GM03348 (cell line): ENCODE results near the gene RPS29.
A peak's percentile ranks its signal among the peaks of the same experiment; 100 is the strongest.
"Not testable (repeated sequence)": the region's sequence is repeated elsewhere in the genome, so short reads cannot be mapped to it uniquely, and the experiment has no call there.

Source experiments
- DNase-seq: peaks from one replicate; pipeline ENCODE4 v3.0.0; 2012; ENCODE audit warnings: low spot score

Gene RPS29

DNA sequence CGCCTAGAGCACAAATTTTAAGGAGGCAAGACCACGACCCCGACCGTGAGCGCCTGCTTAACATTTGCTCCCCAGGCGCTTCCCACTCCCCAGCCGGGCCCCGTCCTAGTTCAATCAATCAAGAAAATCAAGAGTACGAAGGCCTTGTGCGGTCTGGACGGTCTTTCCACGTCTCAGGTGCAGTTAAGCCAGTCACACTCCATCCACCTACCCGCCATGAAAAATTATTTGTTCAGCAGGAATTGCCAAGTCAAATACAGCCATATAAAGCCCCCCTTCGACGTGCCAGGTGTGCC lies 12.0 kb upstream of the RPS29 start:
- peak; percentile 12 for DNase-seq

- peak; percentile 16 for DNase-seq
Measured at GRCh38 chr14:49594347-49595091, 8.3 kb upstream of the RPS29 start.

DNA sequence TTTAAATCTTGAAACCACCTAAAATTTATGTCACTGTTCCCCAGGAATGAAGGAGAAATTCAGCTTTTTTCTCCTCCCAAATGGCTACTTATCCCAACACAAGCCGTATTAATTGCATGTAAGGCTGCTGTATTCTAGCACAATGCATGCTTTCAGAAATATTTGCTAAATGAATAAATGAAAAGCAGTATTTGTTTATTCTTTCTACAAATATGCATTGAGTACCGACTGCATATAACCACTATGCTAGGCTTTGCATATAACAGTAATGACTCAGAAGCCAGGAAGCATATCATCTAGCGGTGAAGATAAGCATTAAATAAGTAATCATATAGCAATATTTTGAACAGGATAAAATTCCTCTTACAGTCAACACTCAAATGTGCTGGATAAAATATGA lies 6.8 kb upstream of the RPS29 start:
- no peak for DNase-seq

GRCh38 chr14:49589387-49589786 lies 3.2 kb upstream of the RPS29 start:
- no peak for DNase-seq

GRCh38 chr14:49586673-49587460 lies 687 bp upstream of the RPS29 start:
- peak; percentile 65 for DNase-seq

DNA sequence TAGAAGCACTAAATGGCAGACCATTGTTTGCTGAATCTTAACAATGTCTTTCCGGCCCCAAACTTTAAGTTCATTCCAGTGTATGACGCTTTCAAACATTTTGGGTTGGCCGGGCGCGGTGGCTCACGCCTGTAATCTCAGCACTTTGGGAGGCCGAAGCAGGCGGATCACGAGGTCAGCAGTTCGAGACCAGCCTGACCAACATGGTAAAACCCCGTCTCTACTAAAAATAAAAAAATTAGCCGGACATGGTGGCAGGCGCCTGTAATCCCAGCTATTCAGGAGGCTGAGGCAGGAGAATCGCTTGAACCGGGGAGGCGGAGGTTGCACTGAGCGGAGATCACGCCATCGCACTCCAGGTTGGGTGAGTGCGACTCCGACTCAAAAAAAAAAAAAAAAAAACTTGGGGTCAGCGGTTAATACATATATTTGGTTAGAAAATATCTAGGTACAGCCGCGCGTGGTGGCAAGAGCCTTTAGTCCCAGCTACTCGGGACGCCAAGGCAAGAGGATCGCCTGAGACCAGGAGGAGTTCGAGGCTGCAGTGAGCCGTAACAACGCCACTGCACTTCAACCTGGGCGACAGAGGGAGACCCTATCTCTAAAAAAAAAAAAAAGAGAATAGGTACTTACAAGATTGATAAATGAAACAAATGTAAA lies 1.1 kb downstream of the RPS29 start:
- not testable (repeated sequence) for DNase-seq

- DNase-seq = no peak
Measured at GRCh38 chr14:49584058-49584457, 2.1 kb downstream of the RPS29 start.

DNA sequence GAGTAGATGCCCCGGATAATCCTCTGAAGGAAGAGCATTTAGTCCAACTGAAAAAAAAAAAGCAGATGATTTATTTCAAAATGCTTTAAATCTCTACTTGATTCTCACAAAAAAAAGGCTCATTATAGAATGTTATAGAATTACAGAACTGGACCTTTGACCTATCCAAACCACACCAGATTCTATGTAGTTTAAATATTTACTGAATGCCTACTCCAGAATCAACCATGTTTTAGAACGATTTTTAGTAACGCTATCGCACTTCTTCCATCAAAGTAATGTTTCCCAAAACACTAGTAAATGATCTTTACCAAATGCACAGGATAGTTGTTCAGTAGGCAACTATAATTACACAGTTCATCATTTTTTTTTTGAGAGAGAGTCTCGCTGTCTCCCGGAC lies 2.6 kb downstream of the RPS29 start:
- DNase-seq = no peak

- no peak for DNase-seq
Measured at GRCh38 chr14:49582113-49582977, 3.8 kb downstream of the RPS29 start.

- no peak for DNase-seq
Measured at GRCh38 chr14:49581209-49582112, 4.7 kb downstream of the RPS29 start.

DNA sequence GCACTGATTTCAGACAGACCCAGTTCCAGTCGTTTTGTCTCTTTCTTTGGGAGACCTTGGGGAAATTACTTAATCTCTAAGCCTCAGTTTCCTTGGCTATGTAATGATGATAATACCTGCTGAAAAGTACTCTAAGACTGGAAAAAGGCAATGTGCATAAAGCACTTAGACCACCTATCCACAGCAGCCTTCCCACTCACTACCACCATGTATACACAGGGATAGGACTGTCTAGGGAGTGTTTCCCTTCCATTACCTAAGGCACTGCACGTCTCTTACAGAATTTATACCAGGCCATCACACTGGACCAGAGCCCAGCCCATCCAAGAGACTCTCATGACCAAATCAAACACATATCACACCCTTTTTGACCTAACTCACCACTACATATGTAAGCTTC lies 6.3 kb downstream of the RPS29 start:
- no peak for DNase-seq

DNA sequence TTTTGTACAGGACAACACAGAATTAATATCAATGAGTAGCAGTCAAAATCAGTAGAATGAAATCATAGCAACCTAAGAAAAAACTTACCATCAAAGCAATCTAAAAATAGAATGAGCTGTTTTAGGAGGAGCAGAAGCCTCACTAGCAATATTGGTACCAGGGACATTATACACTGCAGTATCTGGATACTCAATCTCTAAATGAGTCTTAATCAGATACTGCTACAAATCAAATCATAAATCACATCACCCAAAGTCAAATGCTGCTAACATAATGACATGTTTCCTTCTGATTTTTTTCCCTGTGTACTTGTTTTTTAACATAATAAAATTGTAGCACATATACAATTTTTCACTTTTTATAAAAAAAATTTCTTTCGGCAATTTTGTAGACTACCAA lies 8.0 kb downstream of the RPS29 start:
- DNase-seq = no peak

DNA sequence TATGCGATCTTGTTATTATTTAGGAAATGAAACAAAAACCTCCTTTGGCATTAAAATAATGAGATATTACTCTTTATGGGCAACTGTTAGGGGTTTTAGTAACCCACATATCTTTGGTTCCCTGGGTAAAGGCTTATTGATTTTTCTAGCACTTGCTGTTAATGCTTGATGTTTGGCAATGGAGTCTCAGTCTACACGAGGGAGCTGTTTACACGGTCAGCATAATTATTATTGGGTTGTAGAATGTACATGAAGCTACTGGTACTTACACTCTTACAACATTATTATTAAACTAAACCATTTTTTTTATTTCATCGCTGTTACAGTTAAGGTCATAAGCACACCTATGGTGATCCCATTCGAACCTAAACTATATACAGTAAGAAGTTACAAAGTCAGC lies 12.1 kb downstream of the RPS29 start:
- no peak for DNase-seq

DNA sequence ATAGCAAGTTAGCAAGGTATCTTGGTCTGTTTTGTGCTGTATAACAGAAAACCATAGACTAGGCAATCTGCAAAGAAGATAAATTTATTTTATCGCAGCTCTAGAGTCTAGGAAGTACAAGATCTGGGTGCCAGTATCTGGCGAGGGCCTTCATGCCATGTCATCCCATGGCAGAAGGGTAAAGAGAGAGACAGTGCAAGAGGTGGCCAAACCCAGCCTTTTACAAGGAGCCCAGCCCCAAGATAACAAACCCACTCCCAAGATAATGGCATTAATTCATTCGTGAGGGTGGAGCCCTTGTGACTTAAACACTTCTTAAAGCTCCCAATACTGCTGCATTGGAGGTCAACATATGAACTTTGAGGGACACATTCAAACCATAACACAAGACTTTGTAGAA lies 16.9 kb downstream of the RPS29 start:
- no peak for DNase-seq

DNA sequence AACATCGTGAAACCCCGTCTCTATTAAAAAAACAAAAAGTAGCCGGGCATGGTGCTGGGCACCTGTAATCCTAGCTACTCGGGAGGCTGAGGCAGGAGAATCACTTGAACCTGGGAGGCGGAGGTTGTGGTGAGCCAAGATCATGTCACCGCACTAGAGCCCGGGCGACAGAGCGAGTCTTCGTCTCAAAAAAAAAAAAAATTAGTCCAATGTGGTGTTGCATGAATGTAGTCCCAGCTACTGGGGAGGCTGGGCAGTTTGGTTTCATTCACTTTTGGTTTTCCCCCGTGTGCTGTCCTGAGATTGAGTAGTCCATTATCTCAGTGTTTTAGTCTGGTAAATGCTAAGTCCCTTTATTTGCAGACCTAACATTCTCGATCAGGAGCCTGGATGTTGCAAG lies 19.5 kb downstream of the RPS29 start:
- no peak for DNase-seq

GRCh38 chr14:49559979-49560768 lies 26.0 kb downstream of the RPS29 start:
- DNase-seq = no peak

DNA sequence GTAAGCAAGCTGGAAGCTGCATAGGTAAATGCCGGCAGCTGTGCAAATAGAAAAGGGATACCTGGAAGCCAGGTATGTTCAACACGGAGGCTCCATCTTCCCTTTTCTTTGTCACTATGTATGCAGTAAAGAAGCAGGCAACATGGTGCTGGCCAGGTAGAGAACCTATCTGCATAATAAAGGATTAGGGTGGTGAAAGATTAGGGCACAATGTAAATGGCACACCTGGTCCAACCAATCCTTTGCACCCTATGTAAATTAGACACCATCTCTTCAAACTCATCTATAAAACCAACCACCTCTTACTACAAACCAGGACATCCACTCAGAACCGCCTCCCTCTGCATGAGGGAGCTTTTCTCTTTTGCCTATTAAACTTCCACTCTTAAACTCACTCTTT lies 32.3 kb downstream of the RPS29 start:
- no peak for DNase-seq

- no peak for DNase-seq
Measured at GRCh38 chr14:49553106-49553505, 33.1 kb downstream of the RPS29 start.

GRCh38 chr14:49551569-49551968 lies 34.6 kb downstream of the RPS29 start:
- no peak for DNase-seq
